ENCODE data around the gene NWD2. TPM values are rescaled to one million over a fixed set of nuclear protein-coding genes. Genes with fewer than 3 reads are reported as not detected.

Gene NWD2
- total RNA-seq, 4 donors from 2014 or later, result 0.12 to 0.67 (median 0.15) TPM; not detected in 1

DNA sequence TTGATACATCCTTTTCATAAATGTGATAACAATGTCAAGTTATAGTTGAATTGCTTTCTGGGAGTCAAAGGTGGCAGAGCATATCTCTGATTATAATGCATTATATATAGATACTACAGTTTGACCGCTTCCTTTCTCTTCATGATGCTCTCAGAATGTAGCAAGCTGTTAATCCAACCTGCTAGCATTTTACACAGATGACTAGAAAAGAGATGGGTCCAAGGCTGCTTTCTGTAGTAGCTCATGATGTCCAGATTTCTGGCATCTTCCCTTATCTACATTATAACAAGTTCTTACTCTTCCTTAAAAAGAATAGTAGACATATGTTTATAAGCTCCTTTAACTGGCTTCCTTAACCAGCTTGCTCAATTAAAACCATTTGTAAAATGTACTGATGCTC lies 192.0 kb downstream of the NWD2 start:
- H3K4me1 ChIP-seq, result no peaks in the 10 kb centered on the region
- TF ChIP-seq POLR2A (IDR thresholded peaks at IDR 0.05), result no peak
- TF ChIP-seq, protein P1, sequence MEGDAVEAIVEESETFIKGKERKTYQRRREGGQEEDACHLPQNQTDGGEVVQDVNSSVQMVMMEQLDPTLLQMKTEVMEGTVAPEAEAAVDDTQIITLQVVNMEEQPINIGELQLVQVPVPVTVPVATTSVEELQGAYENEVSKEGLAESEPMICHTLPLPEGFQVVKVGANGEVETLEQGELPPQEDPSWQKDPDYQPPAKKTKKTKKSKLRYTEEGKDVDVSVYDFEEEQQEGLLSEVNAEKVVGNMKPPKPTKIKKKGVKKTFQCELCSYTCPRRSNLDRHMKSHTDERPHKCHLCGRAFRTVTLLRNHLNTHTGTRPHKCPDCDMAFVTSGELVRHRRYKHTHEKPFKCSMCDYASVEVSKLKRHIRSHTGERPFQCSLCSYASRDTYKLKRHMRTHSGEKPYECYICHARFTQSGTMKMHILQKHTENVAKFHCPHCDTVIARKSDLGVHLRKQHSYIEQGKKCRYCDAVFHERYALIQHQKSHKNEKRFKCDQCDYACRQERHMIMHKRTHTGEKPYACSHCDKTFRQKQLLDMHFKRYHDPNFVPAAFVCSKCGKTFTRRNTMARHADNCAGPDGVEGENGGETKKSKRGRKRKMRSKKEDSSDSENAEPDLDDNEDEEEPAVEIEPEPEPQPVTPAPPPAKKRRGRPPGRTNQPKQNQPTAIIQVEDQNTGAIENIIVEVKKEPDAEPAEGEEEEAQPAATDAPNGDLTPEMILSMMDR (IDR thresholded peaks at IDR 0.05), result no peak
- no peak for TF ChIP-seq POLR2AphosphoS5 (IDR thresholded peaks at IDR 0.05)
- 75 to 80% methylated on average over 1 of the region's 1 CpG for WGBS, 2 donors (ENCODE audit: low coverage in 1 of 2)
- no peak for ATAC-seq
- H3K27ac ChIP-seq, result no peak overlapping the region
- H3K27me3 ChIP-seq, result peaks cover 13% of the 10 kb centered on the region
- no peaks in the 10 kb centered on the region for H3K36me3 ChIP-seq
- no peaks in the 10 kb centered on the region for H3K9me3 ChIP-seq
- no peak overlapping the region for H3K4me3 ChIP-seq

DNA sequence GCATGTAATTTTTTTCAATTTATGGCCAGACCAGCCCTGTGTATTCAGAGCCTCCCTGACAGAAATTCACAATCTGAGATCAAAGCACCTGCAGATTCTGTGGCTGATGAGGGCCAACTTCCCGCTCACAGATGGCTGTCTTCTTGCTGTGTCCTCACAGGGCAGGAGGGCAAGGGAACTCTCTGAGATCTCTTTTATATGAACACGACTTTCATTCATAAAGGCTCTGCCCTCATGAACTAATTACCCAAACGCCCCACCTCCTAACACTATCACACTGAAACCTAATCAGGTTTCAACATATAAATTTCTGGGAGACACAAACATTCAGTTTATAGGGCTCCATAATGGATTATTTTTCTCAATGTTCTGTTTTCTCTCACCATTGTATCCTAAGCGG lies 192.6 kb downstream of the NWD2 start:
- Histone ChIP-seq H3K27me3 (peaks cover 17% of the 10 kb centered on the region), H3K36me3 (no peaks in the 10 kb centered on the region), H3K27ac (no peak overlapping the region), H3K4me1 (no peaks in the 10 kb centered on the region), H3K9me3 (no peaks in the 10 kb centered on the region), H3K4me3 (no peak overlapping the region)
- WGBS, 2 donors (ENCODE audit: low coverage in 1 of 2), result 51 to 57% methylated on average over 3 of the region's 4 CpGs
- TF ChIP-seq EP300 (IDR thresholded peaks at IDR 0.05) (no peak), POLR2A (IDR thresholded peaks at IDR 0.05) (no peak), POLR2AphosphoS5 (IDR thresholded peaks at IDR 0.05) (no peak)
- TF ChIP-seq, protein P1 (IDR thresholded peaks at IDR 0.05), result no peak
- no peak for ATAC-seq

DNA sequence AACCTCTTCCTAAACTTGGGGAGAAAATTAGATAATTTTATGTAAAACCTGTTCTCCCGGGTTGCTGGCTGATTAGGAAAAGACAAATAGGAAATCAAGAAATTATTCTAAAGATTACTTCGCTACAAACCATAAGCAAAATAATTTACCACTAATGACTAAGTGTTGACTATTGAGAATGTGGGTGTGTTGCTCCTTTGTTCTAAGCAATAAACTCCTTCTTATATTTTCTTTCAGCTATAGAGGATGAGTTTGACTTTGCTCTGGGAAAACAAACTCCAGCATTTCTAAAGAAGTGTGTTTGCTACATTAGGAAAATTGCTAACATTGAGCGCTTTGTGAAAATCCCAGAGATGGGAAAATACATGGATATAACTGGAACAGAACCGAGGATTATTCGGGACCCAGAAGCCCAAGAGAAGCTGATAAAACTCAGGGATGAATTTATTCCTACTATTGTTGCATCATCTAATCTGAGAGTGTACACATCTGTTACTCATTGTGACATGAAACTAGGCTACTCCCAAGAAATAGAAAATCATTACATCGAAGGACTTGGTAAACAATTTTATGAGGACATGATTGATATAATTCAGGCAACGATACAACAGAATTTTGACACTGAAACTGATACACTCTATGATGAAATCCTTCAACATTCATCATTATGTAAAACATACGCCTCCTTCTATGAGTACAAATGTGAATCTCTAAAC lies 194.2 kb downstream of the NWD2 start:
- Histone ChIP-seq H3K4me3 (no peak overlapping the region), H3K4me1 (no peaks in the 10 kb centered on the region), H3K36me3 (no peaks in the 10 kb centered on the region), H3K9me3 (no peaks in the 10 kb centered on the region), H3K27me3 (peaks cover 24% of the 10 kb centered on the region), H3K27ac (no peak overlapping the region)
- WGBS, 2 donors (ENCODE audit: low coverage in 1 of 2), result 70 to 73% methylated on average over 5 to 8 of the region's 8 CpGs
- TF ChIP-seq POLR2A (IDR thresholded peaks at IDR 0.05) (no peak), POLR2AphosphoS5 (IDR thresholded peaks at IDR 0.05) (no peak), EP300 (IDR thresholded peaks at IDR 0.05) (no peak)
- TF ChIP-seq, protein P1 (IDR thresholded peaks at IDR 0.05), result no peak
- no peak for ATAC-seq

DNA sequence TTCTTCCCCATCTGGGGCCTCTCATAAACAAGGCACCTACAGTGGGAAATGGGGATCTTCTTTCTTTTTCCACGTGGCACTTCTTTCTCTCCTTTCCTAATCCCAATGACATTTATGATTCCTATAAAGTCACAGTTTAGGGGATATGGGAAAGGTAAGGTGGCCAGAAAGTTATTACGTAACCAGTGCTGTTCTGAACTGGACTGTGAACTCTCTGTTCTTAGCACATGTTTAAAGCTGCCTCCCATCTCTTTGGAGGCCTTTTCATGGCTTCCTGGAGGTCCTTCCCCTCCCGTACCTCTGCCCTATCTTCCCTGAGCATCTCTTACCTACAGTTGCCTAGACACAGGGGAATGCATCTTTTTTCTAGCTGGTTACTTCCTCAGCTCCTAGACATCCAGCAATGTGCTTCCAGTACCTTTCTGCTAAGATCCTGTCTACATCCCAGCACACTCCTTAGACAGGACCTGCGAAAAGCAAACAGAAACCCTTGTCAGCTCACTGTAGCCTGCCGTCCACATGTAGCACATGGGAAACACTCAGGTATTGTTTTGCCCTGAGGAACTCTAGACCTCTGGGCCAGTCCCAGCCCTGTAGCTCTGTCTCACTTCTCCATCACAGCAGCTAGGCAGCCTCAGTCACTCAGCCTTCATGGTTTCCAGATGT lies 195.4 kb downstream of the NWD2 start:
- Histone ChIP-seq H3K36me3 (no peaks in the 10 kb centered on the region), H3K4me1 (no peaks in the 10 kb centered on the region), H3K4me3 (no peak overlapping the region), H3K27me3 (peaks cover 21% of the 10 kb centered on the region), H3K9me3 (no peaks in the 10 kb centered on the region), H3K27ac (no peak overlapping the region)
- 84 to 89% methylated on average over 3 to 5 of the region's 5 CpGs for WGBS, 2 donors (ENCODE audit: low coverage in 1 of 2)
- TF ChIP-seq EP300 (IDR thresholded peaks at IDR 0.05) (no peak), POLR2AphosphoS5 (IDR thresholded peaks at IDR 0.05) (no peak), POLR2A (IDR thresholded peaks at IDR 0.05) (no peak)
- TF ChIP-seq, protein P1 (IDR thresholded peaks at IDR 0.05), result no peak
- no peak for ATAC-seq

DNA sequence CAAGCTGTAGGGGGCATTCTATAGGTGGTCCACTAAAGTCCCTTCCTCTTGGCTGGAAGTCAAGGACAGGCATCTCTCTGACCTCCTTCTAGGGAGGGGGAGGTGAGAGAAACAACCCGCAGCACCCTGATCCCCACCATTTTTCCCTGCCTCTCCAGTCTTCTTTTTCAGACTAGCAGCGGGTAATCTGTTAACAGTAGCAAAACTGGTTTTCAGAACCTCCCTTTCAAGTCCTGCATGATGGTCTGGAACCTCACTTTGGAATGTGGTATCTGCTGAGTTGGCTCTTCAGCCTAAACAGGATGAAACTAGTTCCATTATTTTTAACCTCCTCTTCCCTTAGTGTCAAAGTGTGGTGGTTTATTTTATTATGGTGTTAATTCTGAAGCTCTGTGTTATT lies 196.0 kb downstream of the NWD2 start:
- TF ChIP-seq POLR2A (IDR thresholded peaks at IDR 0.05) (no peak), EP300 (IDR thresholded peaks at IDR 0.05) (no peak), POLR2AphosphoS5 (IDR thresholded peaks at IDR 0.05) (no peak)
- TF ChIP-seq, protein P1 (IDR thresholded peaks at IDR 0.05), result no peak
- Histone ChIP-seq H3K4me3 (no peak overlapping the region), H3K4me1 (no peaks in the 10 kb centered on the region), H3K27me3 (peaks cover 24% of the 10 kb centered on the region), H3K36me3 (no peaks in the 10 kb centered on the region), H3K9me3 (no peaks in the 10 kb centered on the region), H3K27ac (no peak overlapping the region)
- no peak for ATAC-seq
- WGBS, 2 donors (ENCODE audit: low coverage in 1 of 2), result 92% methylated on average over 2 of the region's 2 CpGs; no CpG with 5 or more reads in 1 of the 2 donors

All from gastroesophageal sphincter (tissue), 4 donors.